IPS DF 6.9 (cell line): ENCODE results near the gene CERS6.
"Not testable (repeated sequence)": the region's sequence is repeated elsewhere in the genome, so short reads cannot be mapped to it uniquely, and the experiment has no call there.

Source experiments
- DNase-seq: peaks from one replicate; pipeline ENCODE4 v3.0.0-alpha.2; 2013; ENCODE audit warnings: low read depth, low spot score
- H3K27ac ChIP-seq: one replicate; pipeline ENCODE4 v1.5.1; 2013; ENCODE audit warnings: low read length, control low read depth
- H3K27me3 ChIP-seq: 2 replicates; pipeline ENCODE4 v1.6.1; 2013; ENCODE audit warnings: mild to moderate bottlenecking, low read length; ENCODE audit not compliant: control insufficient read depth, insufficient read depth
- H3K36me3 ChIP-seq: 2 replicates; pipeline ENCODE4 v1.6.1; 2013; ENCODE audit warnings: low read length; ENCODE audit not compliant: control insufficient read depth, insufficient read depth
- H3K4me1 ChIP-seq: 2 replicates; pipeline ENCODE4 v1.6.1; 2013; ENCODE audit warnings: low read length; ENCODE audit not compliant: control insufficient read depth, insufficient read depth
- H3K4me3 ChIP-seq: 2 replicates; pipeline ENCODE4 v1.5.1; 2013; ENCODE audit warnings: mild to moderate bottlenecking, low read length
- H3K9me3 ChIP-seq: 2 replicates; pipeline ENCODE4 v1.6.1; 2013; ENCODE audit warnings: low read length, inconsistent platforms; ENCODE audit not compliant: control insufficient read depth, insufficient read depth
- WGBS: extraction: QIAGEN DNeasy Blood & Tissue Kit; methylation state at CpG from one replicate; pipeline ENCODE4 v1.1.7; 2013; ENCODE audit warnings: mixed read lengths, missing lambda C conversion rate; ENCODE audit not compliant: insufficient read length, insufficient coverage; 5-methylcytosine and 5-hydroxymethylcytosine counted together

The CERS6 gene

GRCh38 chr2:168482269-168482668, 26.2 kb downstream of the CERS6 start:
- Histone ChIP-seq H3K36me3 (no peaks in the 10 kb centered on the region), H3K4me3 (no peak overlapping the region), H3K9me3 (no peaks in the 10 kb centered on the region), H3K4me1 (peaks cover 2% of the 10 kb centered on the region), H3K27me3 (no peaks in the 10 kb centered on the region), H3K27ac (no peak overlapping the region)
- no peak for DNase-seq
- no CpG with 5 or more reads among the region's 2 CpGs for WGBS

DNA sequence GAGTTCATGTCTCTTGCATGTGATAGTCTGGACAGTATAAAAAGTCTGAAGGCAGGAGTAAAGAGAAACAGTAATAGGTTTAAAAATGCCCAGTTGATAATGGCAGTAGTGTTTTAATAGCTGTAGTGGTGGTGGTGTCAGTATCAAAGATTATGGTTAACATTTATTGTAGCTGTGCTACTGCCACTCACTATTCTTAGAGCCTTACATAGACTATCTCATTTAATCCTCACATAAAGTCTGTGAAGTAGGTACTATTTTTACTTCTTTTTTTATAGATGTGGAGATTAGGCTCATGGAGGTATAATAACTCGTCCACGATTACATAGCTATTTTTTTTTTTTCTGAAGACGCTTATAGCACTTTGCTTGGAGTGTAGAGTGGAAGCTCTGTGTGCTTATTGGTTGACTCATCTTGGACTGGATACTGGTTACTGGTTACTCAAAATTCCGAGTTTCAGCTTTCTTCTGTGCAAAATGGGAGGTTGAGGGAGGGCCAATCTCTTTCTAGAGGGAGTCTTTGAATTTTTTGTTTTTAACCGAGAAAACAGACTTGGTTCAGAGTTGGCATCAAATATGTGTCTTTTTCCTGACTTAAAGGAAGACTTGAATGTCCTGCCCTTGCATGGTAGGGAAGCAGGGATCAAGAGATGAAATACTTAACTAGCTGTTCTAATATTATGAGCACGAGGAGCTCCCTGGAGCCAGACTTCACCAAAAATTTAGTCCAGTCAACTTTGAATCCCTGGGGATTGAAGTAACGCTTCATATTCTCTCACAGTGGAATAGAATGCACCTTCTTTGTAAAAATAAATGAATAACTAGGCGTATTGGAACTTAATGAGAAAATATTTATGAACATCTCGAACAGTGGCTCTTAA, 27.1 kb downstream of the CERS6 start:
- no CpG with 5 or more reads among the region's 9 CpGs for WGBS
- Histone ChIP-seq H3K27ac (no peak overlapping the region), H3K4me1 (peaks cover under 1% of the 10 kb centered on the region), H3K4me3 (no peak overlapping the region), H3K9me3 (no peaks in the 10 kb centered on the region), H3K36me3 (no peaks in the 10 kb centered on the region), H3K27me3 (no peaks in the 10 kb centered on the region)
- DNase-seq, result no peak

DNA sequence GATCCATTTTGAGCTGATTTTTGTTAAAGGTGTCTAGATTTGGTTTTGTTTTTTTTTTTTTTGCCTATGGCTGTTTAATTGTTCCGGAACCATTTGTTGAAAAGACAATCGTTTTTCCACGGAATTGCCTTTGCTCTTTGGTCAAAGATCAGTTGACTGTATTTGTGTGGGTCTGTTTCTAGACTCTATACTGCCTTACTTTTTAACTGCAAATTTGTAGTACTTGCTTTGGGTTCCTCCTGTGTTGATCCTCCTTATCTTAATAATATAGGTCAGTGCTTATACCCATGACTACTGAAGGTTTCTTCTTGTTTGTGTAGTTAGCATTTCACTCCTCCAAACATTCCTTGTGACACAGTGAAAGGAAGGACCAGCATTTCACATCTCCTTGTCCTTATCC, 30.4 kb downstream of the CERS6 start:
- no CpG with 5 or more reads among the region's 3 CpGs for WGBS
- Histone ChIP-seq H3K27ac (no peak overlapping the region), H3K36me3 (no peaks in the 10 kb centered on the region), H3K9me3 (no peaks in the 10 kb centered on the region), H3K4me3 (no peak overlapping the region), H3K27me3 (no peaks in the 10 kb centered on the region), H3K4me1 (no peaks in the 10 kb centered on the region)
- no peak for DNase-seq

- Histone ChIP-seq H3K9me3 (no peaks in the 10 kb centered on the region), H3K27me3 (no peaks in the 10 kb centered on the region), H3K36me3 (no peaks in the 10 kb centered on the region), H3K4me3 (no peak overlapping the region), H3K27ac (no peak overlapping the region), H3K4me1 (no peaks in the 10 kb centered on the region)
- no peak for DNase-seq
- no CpG with 5 or more reads among the region's 7 CpGs for WGBS
These were observed 34.2 kb downstream of the CERS6 start for GRCh38 chr2:168490015-168490874.

DNA sequence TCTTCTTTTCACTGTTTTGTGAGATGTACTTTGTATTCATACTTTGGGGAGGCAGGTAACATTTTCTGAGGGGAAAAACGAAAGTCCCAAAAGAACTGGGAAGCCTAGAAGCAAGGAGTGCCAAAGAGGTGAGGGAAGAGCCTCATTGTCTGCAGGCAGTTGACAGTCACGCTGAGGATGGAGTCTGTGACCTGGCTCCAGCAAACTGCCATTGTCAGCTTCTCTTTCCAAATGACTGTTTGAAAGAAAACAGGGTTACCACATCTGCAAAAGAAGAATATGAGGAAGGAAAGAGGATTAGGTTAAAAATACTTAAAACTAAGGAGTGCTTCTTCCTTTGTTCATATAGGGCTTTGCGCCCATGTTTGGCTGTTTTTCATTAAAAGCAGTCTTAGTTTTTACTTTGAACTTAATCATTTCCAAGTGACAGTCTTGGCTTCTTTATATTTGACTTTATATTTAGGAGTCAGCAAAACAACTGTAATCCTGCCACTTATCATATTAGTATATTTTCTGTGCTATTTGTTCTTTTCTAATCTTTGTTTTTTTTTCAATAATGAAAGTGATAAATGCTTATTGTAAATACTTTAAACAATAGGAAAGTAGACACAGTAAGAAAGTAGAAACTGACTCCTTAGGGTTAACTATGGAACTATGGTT, 35.0 kb downstream of the CERS6 start:
- Histone ChIP-seq H3K4me3 (no peak overlapping the region), H3K4me1 (no peaks in the 10 kb centered on the region), H3K27ac (no peak overlapping the region), H3K36me3 (no peaks in the 10 kb centered on the region), H3K9me3 (no peaks in the 10 kb centered on the region), H3K27me3 (no peaks in the 10 kb centered on the region)
- WGBS, result no CpG with 5 or more reads among the region's 3 CpGs
- DNase-seq, result no peak

- no CpG with 5 or more reads among the region's 4 CpGs for WGBS
- not testable (repeated sequence) for H3K27ac ChIP-seq
These were observed 35.7 kb downstream of the CERS6 start for GRCh38 chr2:168491728-168492127.

DNA sequence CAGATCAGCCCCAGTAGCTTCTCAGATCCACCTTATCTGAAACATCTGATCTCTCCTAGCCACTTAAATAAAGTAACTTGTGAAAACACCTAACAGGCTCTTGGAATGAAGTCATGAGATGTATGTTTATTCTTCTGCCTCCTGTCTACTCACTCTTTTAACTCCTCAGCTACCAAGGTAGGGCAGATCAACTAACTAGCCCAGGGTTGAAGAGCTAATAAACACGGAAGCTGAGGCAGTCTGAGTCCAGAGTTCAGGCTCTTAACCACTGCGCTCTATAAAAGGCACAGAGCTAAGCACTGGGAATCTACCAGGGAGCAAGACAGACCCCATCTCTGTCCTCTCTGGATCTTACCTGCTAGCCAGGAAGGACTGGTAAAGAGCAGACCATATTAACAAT, 37.1 kb downstream of the CERS6 start:
- not testable (repeated sequence) for H3K27me3 ChIP-seq, H3K4me3 ChIP-seq, DNase-seq, H3K4me1 ChIP-seq, H3K9me3 ChIP-seq, H3K27ac ChIP-seq, H3K36me3 ChIP-seq
- WGBS, result no CpG with 5 or more reads among the region's 2 CpGs

More at GRCh38 chr2:168491728-168492127, 35.7 kb downstream of the CERS6 start:
- not testable (repeated sequence) for H3K9me3 ChIP-seq, H3K36me3 ChIP-seq, H3K4me3 ChIP-seq, H3K27me3 ChIP-seq, H3K4me1 ChIP-seq, DNase-seq

- Histone ChIP-seq H3K4me1 (no peaks in the 10 kb centered on the region), H3K36me3 (no peaks in the 10 kb centered on the region), H3K4me3 (no peak overlapping the region), H3K27ac (no peak overlapping the region), H3K9me3 (no peaks in the 10 kb centered on the region), H3K27me3 (no peaks in the 10 kb centered on the region)
- DNase-seq, result no peak
- WGBS, result no CpG with 5 or more reads among the region's 7 CpGs
These were observed 38.2 kb downstream of the CERS6 start for GRCh38 chr2:168494190-168494711.

GRCh38 chr2:168495524-168495923, 39.5 kb downstream of the CERS6 start:
- Histone ChIP-seq H3K4me3 (no peak overlapping the region), H3K4me1 (no peaks in the 10 kb centered on the region), H3K36me3 (no peaks in the 10 kb centered on the region), H3K27me3 (no peaks in the 10 kb centered on the region), H3K27ac (no peak overlapping the region), H3K9me3 (no peaks in the 10 kb centered on the region)
- no peak for DNase-seq
- WGBS, result no CpG with 5 or more reads among the region's 1 CpG

- no peaks in the 10 kb centered on the region for H3K4me1 ChIP-seq
- no peaks in the 10 kb centered on the region for H3K36me3 ChIP-seq
- H3K27me3 ChIP-seq, result no peaks in the 10 kb centered on the region
- no peak overlapping the region for H3K27ac ChIP-seq
- WGBS, result no CpG with 5 or more reads among the region's 2 CpGs
- no peak overlapping the region for H3K4me3 ChIP-seq
- no peaks in the 10 kb centered on the region for H3K9me3 ChIP-seq
- no peak for DNase-seq
These were observed 40.8 kb downstream of the CERS6 start for GRCh38 chr2:168496906-168497305.
